ENCODE measurements around the gene ABHD17A. TPM values are rescaled to one million over a fixed set of nuclear protein-coding genes. Genes with fewer than 3 reads are reported as not detected.

The ABHD17A gene
- total RNA-seq, 2 donors from 2014 or later, result 92.6 to 99.5 TPM

- H3K27ac ChIP-seq, result peak overlapping the region in 1 of 2 donors; percentile 47
Measured at GRCh38 chr19:1859331-1859781, 25.9 kb downstream of the ABHD17A start.

GRCh38 chr19:1858412-1859081, 26.7 kb downstream of the ABHD17A start:
- Histone ChIP-seq H3K27ac (peak overlapping the region in 1 of 2 donors; percentile 83), H3K9me3 (no peaks in the 10 kb centered on the region), H3K4me3 (no peak overlapping the region), H3K36me3 (no peaks in the 10 kb centered on the region), H3K4me1 (peaks cover 0 to 89% of the 10 kb centered on the region in 2 donors), H3K27me3 (no peaks in the 10 kb centered on the region)
- DNase-seq (ENCODE audit: low spot score), result no peak
- no peak for TF ChIP-seq CTCF (IDR thresholded peaks at IDR 0.05)

More at GRCh38 chr19:1859331-1859781, 25.9 kb downstream of the ABHD17A start:
- no peak for DNase-seq (ENCODE audit: low spot score)
- Histone ChIP-seq H3K27me3 (no peaks in the 10 kb centered on the region), H3K4me3 (no peak overlapping the region), H3K4me1 (peaks cover 0 to 82% of the 10 kb centered on the region in 2 donors), H3K9me3 (no peaks in the 10 kb centered on the region), H3K36me3 (no peaks in the 10 kb centered on the region)
- no peak for TF ChIP-seq CTCF (IDR thresholded peaks at IDR 0.05)

GRCh38 chr19:1857648-1858326, 27.5 kb downstream of the ABHD17A start:
- no peak for DNase-seq (ENCODE audit: low spot score)
- no peak for TF ChIP-seq CTCF (IDR thresholded peaks at IDR 0.05)
- peaks cover 0 to 97% of the 10 kb centered on the region in 2 donors for H3K4me1 ChIP-seq
- H3K27ac ChIP-seq, result peak overlapping the region; percentile 83 to 88
- no peaks in the 10 kb centered on the region for H3K27me3 ChIP-seq
- H3K9me3 ChIP-seq, result no peaks in the 10 kb centered on the region
- peak overlapping the region in 1 of 2 donors; percentile 56 for H3K4me3 ChIP-seq
- no peaks in the 10 kb centered on the region for H3K36me3 ChIP-seq

GRCh38 chr19:1856698-1857603, 28.3 kb downstream of the ABHD17A start:
- Histone ChIP-seq H3K4me3 (peak overlapping the region; percentile 24 to 56), H3K9me3 (no peaks in the 10 kb centered on the region), H3K36me3 (no peaks in the 10 kb centered on the region), H3K4me1 (peaks cover 0 to 100% of the 10 kb centered on the region in 2 donors), H3K27me3 (no peaks in the 10 kb centered on the region), H3K27ac (peak overlapping the region; percentile 83 to 88)
- DNase-seq (ENCODE audit: low spot score), result peak; percentile 91
- TF ChIP-seq CTCF (IDR thresholded peaks at IDR 0.05), result no peak

GRCh38 chr19:1856345-1856697, 29.0 kb downstream of the ABHD17A start:
- no peaks in the 10 kb centered on the region for H3K36me3 ChIP-seq
- H3K4me1 ChIP-seq, result peaks cover 0 to 97% of the 10 kb centered on the region in 2 donors
- peak overlapping the region; percentile 24 to 56 for H3K4me3 ChIP-seq
- DNase-seq (ENCODE audit: low spot score), result no peak
- no peak for TF ChIP-seq CTCF (IDR thresholded peaks at IDR 0.05)
- H3K27me3 ChIP-seq, result no peaks in the 10 kb centered on the region
- no peaks in the 10 kb centered on the region for H3K9me3 ChIP-seq
- peak overlapping the region; percentile 83 to 88 for H3K27ac ChIP-seq

Data from right atrium auricular region (tissue), 2 donors.